ENCODE data around the gene SUSD4. TPM values are rescaled to one million over a fixed set of nuclear protein-coding genes. Genes with fewer than 3 reads are reported as not detected.

SUSD4 gene
- total RNA-seq, 4 donors from 2014 or later = 1.1 to 3.3 (median 1.8) TPM

DNA sequence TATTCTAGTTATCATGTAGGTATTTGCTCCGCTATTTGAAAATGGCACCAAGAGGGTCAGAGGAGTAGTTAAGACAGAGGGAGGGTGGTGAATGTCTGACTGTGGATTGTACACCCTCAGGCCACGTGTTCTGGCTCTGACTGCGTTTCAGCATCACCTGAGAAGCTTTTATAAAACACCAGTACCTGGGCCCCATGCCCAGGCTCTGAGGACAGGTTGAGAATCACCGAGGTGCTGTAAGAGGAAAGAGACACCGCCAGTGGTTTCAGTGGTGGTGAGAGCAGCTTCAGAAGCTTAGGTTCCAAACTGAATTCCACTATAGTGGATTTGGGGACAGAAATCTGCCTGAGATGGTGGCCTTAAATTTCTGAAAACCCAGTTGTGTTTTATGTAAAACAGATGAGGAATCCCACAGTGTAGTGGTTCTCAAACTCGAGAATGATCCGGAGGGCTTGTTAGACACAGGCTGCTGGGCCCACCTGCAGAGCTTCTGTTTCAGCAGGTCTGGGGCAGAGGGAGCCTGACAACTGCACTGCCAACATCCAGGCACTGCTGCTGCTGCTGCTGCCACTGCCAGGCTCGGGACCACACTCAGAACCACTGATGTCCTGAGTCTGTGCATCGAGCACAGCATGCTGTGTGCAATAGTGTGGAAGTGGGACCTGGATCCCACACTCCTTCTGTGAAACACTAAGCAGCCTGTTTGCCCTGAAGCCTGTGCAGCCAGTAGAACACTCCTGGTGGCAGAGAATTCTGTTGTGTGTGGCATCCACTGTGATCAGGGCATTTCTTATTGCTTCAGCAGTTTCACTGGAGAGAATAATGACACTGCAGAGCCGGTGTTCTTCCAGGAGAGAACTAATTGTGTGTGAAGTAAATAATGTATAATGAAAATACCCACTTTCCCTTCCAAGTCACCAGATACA lies 98.7 kb downstream of the SUSD4 start:
- Histone ChIP-seq H3K4me3 (no peak overlapping the region), H3K27me3 (no peaks in the 10 kb centered on the region), H3K4me1 (no peaks in the 10 kb centered on the region), H3K27ac (replicated peaks in 1 of 4) (no peak overlapping the region), H3K9me3 (no peaks in the 10 kb centered on the region), H3K36me3 (no peaks in the 10 kb centered on the region)
- no peak for TF ChIP-seq EP300 (IDR thresholded peaks at IDR 0.05)
- no peak for TF ChIP-seq POLR2AphosphoS5 (IDR thresholded peaks at IDR 0.05)
- TF ChIP-seq POLR2A (IDR thresholded peaks at IDR 0.05; ENCODE audit: low read depth) = no peak
- TF ChIP-seq CTCF (IDR thresholded peaks at IDR 0.05) = no peak
- WGBS = 77% methylated on average over 10 of the region's 10 CpGs
- intact Hi-C loops (cut with DNase I) = no loop called here
- no peak for DNase-seq (ENCODE audit: extremely low spot score)

- Histone ChIP-seq H3K4me3 (no peak overlapping the region), H3K9me3 (no peaks in the 10 kb centered on the region), H3K27me3 (no peaks in the 10 kb centered on the region), H3K36me3 (no peaks in the 10 kb centered on the region), H3K27ac (replicated peaks in 1 of 4) (no peak overlapping the region), H3K4me1 (no peaks in the 10 kb centered on the region)
- 65% methylated on average over 8 of the region's 8 CpGs for WGBS
- TF ChIP-seq POLR2A (IDR thresholded peaks at IDR 0.05; ENCODE audit: low read depth) = no peak
- TF ChIP-seq EP300 (IDR thresholded peaks at IDR 0.05) = no peak
- TF ChIP-seq CTCF (IDR thresholded peaks at IDR 0.05) = no peak
- no peak for TF ChIP-seq POLR2AphosphoS5 (IDR thresholded peaks at IDR 0.05)
- intact Hi-C loops (cut with DNase I) = no loop called here
- no peak for DNase-seq (ENCODE audit: extremely low spot score)
Observed at GRCh38 chr1:223264529-223264928, 99.4 kb downstream of the SUSD4 start.

DNA sequence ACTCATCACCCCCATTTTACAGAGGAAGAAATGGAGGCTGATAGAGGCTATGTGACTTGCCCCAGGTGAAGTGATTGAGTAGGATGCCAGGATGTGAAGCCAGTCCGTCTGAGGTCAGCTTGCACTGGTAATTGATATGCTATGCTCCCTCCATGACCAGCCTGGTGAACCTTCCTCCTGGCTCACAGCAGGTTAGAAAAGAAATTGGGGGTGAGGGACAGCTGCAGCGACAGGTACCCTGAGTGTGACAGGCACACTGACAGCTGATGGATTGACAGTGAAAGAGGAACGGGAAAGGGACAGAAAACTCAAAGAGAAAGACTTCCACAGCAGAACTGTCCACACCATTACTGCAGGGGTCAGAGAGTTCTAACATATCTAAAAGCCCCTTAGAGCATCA lies 102.1 kb downstream of the SUSD4 start:
- intact Hi-C loops (cut with DNase I) = no loop called here
- peak; percentile 89 for DNase-seq (ENCODE audit: extremely low spot score)
- Histone ChIP-seq H3K4me3 (no peak overlapping the region), H3K36me3 (no peaks in the 10 kb centered on the region), H3K27ac (replicated peaks in 1 of 4) (no peak overlapping the region), H3K4me1 (no peaks in the 10 kb centered on the region), H3K27me3 (no peaks in the 10 kb centered on the region), H3K9me3 (no peaks in the 10 kb centered on the region)
- 96% methylated on average over 3 of the region's 3 CpGs for WGBS
- TF ChIP-seq POLR2A (IDR thresholded peaks at IDR 0.05; ENCODE audit: low read depth) (no peak), EP300 (IDR thresholded peaks at IDR 0.05) (no peak)

GRCh38 chr1:223260712-223261111 lies 103.3 kb downstream of the SUSD4 start:
- intact Hi-C loops (cut with DNase I) = no loop called here
- H3K27me3 ChIP-seq = no peaks in the 10 kb centered on the region
- H3K4me1 ChIP-seq = peaks cover 0 to 4% (median 2%) of the 10 kb centered on the region in 4 donors
- WGBS = 88% methylated on average over 7 of the region's 7 CpGs
- no peak overlapping the region for H3K4me3 ChIP-seq
- H3K9me3 ChIP-seq = no peaks in the 10 kb centered on the region
- DNase-seq (ENCODE audit: extremely low spot score) = peak; percentile 70
- H3K36me3 ChIP-seq = no peaks in the 10 kb centered on the region
- no peak overlapping the region for H3K27ac ChIP-seq (replicated peaks in 1 of 4)
- no peak for TF ChIP-seq EP300 (IDR thresholded peaks at IDR 0.05)
- TF ChIP-seq POLR2AphosphoS5 (IDR thresholded peaks at IDR 0.05) = no peak
- TF ChIP-seq POLR2A (IDR thresholded peaks at IDR 0.05; ENCODE audit: low read depth) = no peak
- no peak for TF ChIP-seq CTCF (IDR thresholded peaks at IDR 0.05)

- intact Hi-C loops (cut with DNase I) = no loop called here
- Histone ChIP-seq H3K4me3 (no peak overlapping the region), H3K9me3 (no peaks in the 10 kb centered on the region), H3K36me3 (no peaks in the 10 kb centered on the region), H3K27me3 (no peaks in the 10 kb centered on the region), H3K27ac (replicated peaks in 1 of 4) (no peak overlapping the region), H3K4me1 (peaks cover 0 to 7% (median 5%) of the 10 kb centered on the region in 4 donors)
- TF ChIP-seq POLR2AphosphoS5 (IDR thresholded peaks at IDR 0.05) (no peak), CTCF (IDR thresholded peaks at IDR 0.05) (no peak), POLR2A (IDR thresholded peaks at IDR 0.05; ENCODE audit: low read depth) (no peak), EP300 (IDR thresholded peaks at IDR 0.05) (no peak)
- 84% methylated on average over 3 of the region's 3 CpGs for WGBS
- DNase-seq (ENCODE audit: extremely low spot score) = peak; percentile 31
Observed at GRCh38 chr1:223259462-223259861, 104.5 kb downstream of the SUSD4 start.
